A673 (cell line): Measurements from ENCODE around the gene NEMF. TPM values are rescaled to one million over a fixed set of nuclear protein-coding genes. Genes with fewer than 3 reads are reported as not detected.
A peak's percentile ranks its signal among the peaks of the same experiment; 100 is the strongest.

Experiments
- BruUV-seq: library from RNA; stranded (reverse); fragments of 400-500 nt; replicated peaks from 2 replicates; lab custom pipeline; 2021; lab: Mats Ljungman, UMichigan
- CTCF ChIA-PET: fragments of 300-600 bp; sonication (Branson Sonifier 250); formaldehyde crosslinking; loops from one replicate; lab custom pipeline; 2022; ENCODE audit warnings: antibody characterized with exemption; lab: Charles Lee
- POLR2A ChIA-PET: fragments of 300-600 bp; sonication (Branson Sonifier 250); formaldehyde crosslinking; loops from one replicate; lab custom pipeline; 2022; ENCODE audit warnings: antibody characterized with exemption; ENCODE audit not compliant: low non-redundant PET; lab: Charles Lee
- DNase-seq: peaks from one replicate; pipeline ENCODE4 v3.0.0-alpha.2; 2015; ENCODE audit warnings: low spot score
- H3K27ac ChIP-seq: fragments of 200-600 bp; sonication (generic); 2 replicates; pipeline ENCODE4 v1.5.1; 2016; ENCODE audit warnings: mixed run types, low read depth, mild to moderate bottlenecking, mixed read lengths, antibody characterized with exemption, low read length; ENCODE audit not compliant: poor library complexity, severe bottlenecking
- H3K27me3 ChIP-seq: fragments of 200-600 bp; sonication (generic); replicated peaks from 2 replicates; pipeline ENCODE4 v1.6.1; 2017; ENCODE audit warnings: mixed run types, low read depth, mild to moderate bottlenecking, mixed read lengths, antibody characterized with exemption, low read length; ENCODE audit not compliant: insufficient read depth, poor library complexity
- H3K36me3 ChIP-seq: fragments of 200-600 bp; sonication (generic); 2 replicates; pipeline ENCODE4 v1.6.1; 2016; ENCODE audit warnings: mixed run types, mild to moderate bottlenecking, mixed read lengths, antibody characterized with exemption, low read length; ENCODE audit not compliant: insufficient read depth, poor library complexity, severe bottlenecking
- H3K4me1 ChIP-seq: fragments of 200-600 bp; sonication (generic); 2 replicates; pipeline ENCODE4 v1.6.1; 2017; ENCODE audit warnings: mixed run types, mild to moderate bottlenecking, mixed read lengths, antibody characterized with exemption, low read length; ENCODE audit not compliant: insufficient read depth, poor library complexity, severe bottlenecking
- H3K4me3 ChIP-seq: fragments of 200-600 bp; sonication (generic); 2 replicates; pipeline ENCODE4 v1.5.1; 2016; ENCODE audit warnings: low read depth, mixed run types, mild to moderate bottlenecking, mixed read lengths, low read length; ENCODE audit not compliant: poor library complexity, severe bottlenecking
- H3K9me3 ChIP-seq: fragments of 200-600 bp; sonication (generic); 2 replicates; pipeline ENCODE4 v1.6.1; 2016; ENCODE audit warnings: mixed run types, low read depth, mild to moderate bottlenecking, mixed read lengths, antibody characterized with exemption, low read length; ENCODE audit not compliant: poor library complexity, severe bottlenecking
- CTCF ChIP-seq: fragments of 300-800, 200-600 bp; sonication (generic); conservative IDR thresholded peaks from 2 replicates; pipeline ENCODE4 v1.5.1; 2017; ENCODE audit warnings: low read depth, mild to moderate bottlenecking, antibody characterized with exemption, low read length, moderate library complexity, mixed read lengths
- EZH2 ChIP-seq: fragments of 200-600 bp; sonication (generic); IDR thresholded peaks from 2 replicates; pipeline ENCODE4 v1.6.1; 2017; ENCODE audit warnings: borderline replicate concordance, low read depth, mild to moderate bottlenecking, mixed read lengths, antibody characterized with exemption, low read length; ENCODE audit not compliant: poor library complexity, severe bottlenecking
- intact Hi-C: fragments of 100-400 bp; cut with micrococcal nuclease; formaldehyde crosslinking; loops from one replicate; pipeline ENCODE4 v1.10.0; 2022; ENCODE audit not compliant: unreplicated experiment
- total RNA-seq: library from RNA; stranded (reverse); gene quantifications from 2 replicates; pipeline ENCODE4 v1.2.3, GENCODE V29; 2021

NEMF gene
- total RNA-seq, 1 experiment from 2014 or later: 77.5 TPM

- intact Hi-C loops: no loop called here
- H3K27me3 ChIP-seq: no peaks in the 10 kb centered on the region
- no peak overlapping the region for H3K4me3 ChIP-seq
- H3K9me3 ChIP-seq: no peaks in the 10 kb centered on the region
- ChIA-PET POLR2A (no interaction called here), CTCF (interaction anchor here (0.7 kb wide), 1 partner anchor 16 kb away, joined by 14 read pairs; no protein-coding TSS in a partner anchor)
- peaks cover 20% of the 10 kb centered on the region for H3K4me1 ChIP-seq
- no peak for TF ChIP-seq EZH2
- TF ChIP-seq CTCF: no peak
- no TSS peak for BruUV-seq
- H3K36me3 ChIP-seq: no peaks in the 10 kb centered on the region
- H3K27ac ChIP-seq: no peak overlapping the region
- DNase-seq: no peak
These were observed 28.9 kb upstream of the NEMF start for GRCh38 chr14:49881350-49882001.

GRCh38 chr14:49880267-49881064 is 27.9 kb upstream of the NEMF start:
- DNase-seq: peak; percentile 73
- H3K4me3 ChIP-seq: no peak overlapping the region
- H3K36me3 ChIP-seq: no peaks in the 10 kb centered on the region
- ChIA-PET CTCF (interaction anchor here (0.7 to 1.3 kb wide), 6 partner anchors 14 to 778 kb away, joined by 3 to 8 read pairs (median 4); partner anchors contain the start of gene NEMF), POLR2A (no interaction called here)
- TF ChIP-seq CTCF (no peak), EZH2 (no peak)
- no peaks in the 10 kb centered on the region for H3K9me3 ChIP-seq
- intact Hi-C loops: no loop called here
- no peaks in the 10 kb centered on the region for H3K27me3 ChIP-seq
- H3K4me1 ChIP-seq: peaks cover 20% of the 10 kb centered on the region
- H3K27ac ChIP-seq: no peak overlapping the region
- BruUV-seq: no TSS peak

- peak; percentile 81 for TF ChIP-seq CTCF
- no peak for TF ChIP-seq EZH2
- Histone ChIP-seq H3K36me3 (no peaks in the 10 kb centered on the region), H3K4me1 (peaks cover 20% of the 10 kb centered on the region), H3K4me3 (no peak overlapping the region), H3K27me3 (no peaks in the 10 kb centered on the region), H3K9me3 (no peaks in the 10 kb centered on the region), H3K27ac (no peak overlapping the region)
- POLR2A ChIA-PET: no interaction called here
- intact Hi-C loops: no loop called here
- CTCF ChIA-PET: interaction anchor here (0.5 to 1.3 kb wide), 8 partner anchors 13 to 225 kb away, joined by 3 to 8 read pairs (median 3); partner anchors contain the start of genes ARF6 and NEMF
- peak; percentile 79 for DNase-seq
- BruUV-seq: no TSS peak
These were observed 27.1 kb upstream of the NEMF start for GRCh38 chr14:49879646-49880204.
